Activated CD8-positive, alpha-beta T cell treated with anti-CD3 and anti-CD28 coated beads for 36 hours (primary cell): ENCODE results near the gene SGSH. TPM values are rescaled to one million over a fixed set of nuclear protein-coding genes. Genes with fewer than 3 reads are reported as not detected.

Experiments
- ATAC-seq: fragments of 200-7000 bp; cut with Tn5 transposase; one replicate; pipeline ENCODE4 v1.10.0; 2021; ENCODE audit warnings: mild to moderate bottlenecking, moderate library complexity
- CTCF ChIA-PET: fragments of 350-600 bp; sonication (Branson Sonifier 250); formaldehyde crosslinking; loops from one replicate; lab custom pipeline; 2021; ENCODE audit warnings: antibody characterized with exemption; lab: Charles Lee
- POLR2A ChIA-PET: fragments of 350-600 bp; sonication (Branson Sonifier 250); formaldehyde crosslinking; loops from one replicate; lab custom pipeline; 2021; ENCODE audit warnings: antibody characterized with exemption; lab: Charles Lee
- DNase-seq: peaks from one replicate; pipeline ENCODE4 v3.0.0-alpha.2; 2020
- H3K27ac Mint-ChIP-seq: one replicate; pipeline ENCODE4 v1.8.0; 2021; ENCODE audit warnings: mild to moderate bottlenecking, mixed read lengths
- H3K27me3 Mint-ChIP-seq: one replicate; pipeline ENCODE4 v1.8.0; 2021; ENCODE audit warnings: mixed read lengths
- H3K36me3 Mint-ChIP-seq: one replicate; pipeline ENCODE4 v1.8.0; 2021; ENCODE audit warnings: low read depth, mixed read lengths
- H3K4me1 Mint-ChIP-seq: one replicate; pipeline ENCODE4 v1.8.0; 2021; ENCODE audit warnings: low read depth, mixed read lengths
- H3K4me3 Mint-ChIP-seq: one replicate; pipeline ENCODE4 v1.8.0; 2021; ENCODE audit warnings: mild to moderate bottlenecking, moderate library complexity, mixed read lengths
- H3K9me3 Mint-ChIP-seq: one replicate; pipeline ENCODE4 v1.8.0; 2021; ENCODE audit warnings: mixed read lengths
- intact Hi-C: fragments of 100-400 bp; cut with micrococcal nuclease; formaldehyde crosslinking; loops from one replicate; pipeline ENCODE4 v1.10.0; 2022
- total RNA-seq, 2 experiments: library from RNA; stranded (reverse); gene quantifications; one replicate each; pipeline ENCODE4 v1.2.3, GENCODE V29; 2021
- TF ChIP-seq, protein P1 (sequence below): fragments of 200-600 bp; IDR thresholded peaks from one replicate; pipeline ENCODE4 v1.8.0; 2022; ENCODE audit warnings: antibody characterized with exemption, mild to moderate bottlenecking

Gene SGSH
- total RNA-seq, 2 experiments from 2014 or later: 7.8 to 8.3 TPM

DNA sequence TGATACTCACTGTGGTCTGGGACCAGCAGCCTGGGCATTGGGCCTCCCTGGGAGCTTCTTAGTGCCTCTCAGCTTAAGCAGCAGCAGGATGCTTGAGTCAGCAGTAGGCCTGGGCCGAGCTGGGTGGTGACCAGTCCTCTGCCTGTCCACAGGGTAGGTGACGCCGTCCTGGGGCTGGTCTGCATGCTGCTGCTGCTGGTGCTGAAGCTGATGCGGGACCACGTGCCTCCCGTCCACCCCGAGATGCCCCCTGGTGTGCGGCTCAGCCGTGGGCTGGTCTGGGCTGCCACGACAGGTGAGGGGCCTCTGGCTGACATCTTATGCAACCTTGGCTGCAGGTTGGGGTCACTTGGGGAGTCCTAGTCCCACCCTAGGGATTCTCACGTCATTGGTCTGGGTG, 7.5 kb upstream of the SGSH start:
- H3K27ac Mint-ChIP-seq: no peak overlapping the region
- ATAC-seq (no peak), DNase-seq (no peak)
- peaks cover 8% of the 10 kb centered on the region for H3K9me3 Mint-ChIP-seq
- H3K36me3 Mint-ChIP-seq: peaks cover 12% of the 10 kb centered on the region
- ChIA-PET CTCF (no interaction called here), POLR2A (interaction anchor here (1.2 kb wide), 1 partner anchor 9 kb away, joined by 3 read pairs; no protein-coding TSS in a partner anchor)
- intact Hi-C loops: no loop called here
- TF ChIP-seq, protein P1, sequence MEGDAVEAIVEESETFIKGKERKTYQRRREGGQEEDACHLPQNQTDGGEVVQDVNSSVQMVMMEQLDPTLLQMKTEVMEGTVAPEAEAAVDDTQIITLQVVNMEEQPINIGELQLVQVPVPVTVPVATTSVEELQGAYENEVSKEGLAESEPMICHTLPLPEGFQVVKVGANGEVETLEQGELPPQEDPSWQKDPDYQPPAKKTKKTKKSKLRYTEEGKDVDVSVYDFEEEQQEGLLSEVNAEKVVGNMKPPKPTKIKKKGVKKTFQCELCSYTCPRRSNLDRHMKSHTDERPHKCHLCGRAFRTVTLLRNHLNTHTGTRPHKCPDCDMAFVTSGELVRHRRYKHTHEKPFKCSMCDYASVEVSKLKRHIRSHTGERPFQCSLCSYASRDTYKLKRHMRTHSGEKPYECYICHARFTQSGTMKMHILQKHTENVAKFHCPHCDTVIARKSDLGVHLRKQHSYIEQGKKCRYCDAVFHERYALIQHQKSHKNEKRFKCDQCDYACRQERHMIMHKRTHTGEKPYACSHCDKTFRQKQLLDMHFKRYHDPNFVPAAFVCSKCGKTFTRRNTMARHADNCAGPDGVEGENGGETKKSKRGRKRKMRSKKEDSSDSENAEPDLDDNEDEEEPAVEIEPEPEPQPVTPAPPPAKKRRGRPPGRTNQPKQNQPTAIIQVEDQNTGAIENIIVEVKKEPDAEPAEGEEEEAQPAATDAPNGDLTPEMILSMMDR: no peak
- peaks cover 6% of the 10 kb centered on the region for H3K4me1 Mint-ChIP-seq
- H3K27me3 Mint-ChIP-seq: no peaks in the 10 kb centered on the region
- no peak overlapping the region for H3K4me3 Mint-ChIP-seq

DNA sequence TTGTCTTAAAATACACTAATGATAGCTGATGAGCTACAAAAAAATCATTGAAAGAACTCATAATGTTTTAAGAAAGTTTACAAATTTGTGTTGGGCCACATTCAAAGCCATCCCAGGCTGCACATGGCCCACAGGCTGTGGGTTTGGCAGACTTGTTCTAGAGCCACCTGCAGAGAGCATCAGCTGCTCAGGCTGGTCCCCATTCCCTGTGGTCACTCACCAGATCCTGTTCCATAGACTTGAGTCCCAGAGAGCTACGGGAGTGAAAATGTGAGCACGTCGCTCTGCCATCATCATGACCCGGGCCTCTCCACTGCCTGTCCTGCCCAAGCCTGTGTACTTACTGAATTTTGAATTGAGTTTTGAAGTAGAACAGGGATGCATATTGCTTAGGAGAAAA, 7.0 kb upstream of the SGSH start:
- ChIA-PET CTCF (interaction anchor here (1.9 kb wide), 1 partner anchor 31 kb away, joined by 9 read pairs; no protein-coding TSS in a partner anchor), POLR2A (interaction anchor here (0.6 to 1.2 kb wide), 2 partner anchors 8 to 15 kb away, joined by 3 read pairs; no protein-coding TSS in a partner anchor)
- H3K27me3 Mint-ChIP-seq: no peaks in the 10 kb centered on the region
- H3K27ac Mint-ChIP-seq: no peak overlapping the region
- peaks cover 7% of the 10 kb centered on the region for H3K36me3 Mint-ChIP-seq
- H3K9me3 Mint-ChIP-seq: peaks cover 4% of the 10 kb centered on the region
- DNase-seq (no peak), ATAC-seq (no peak)
- H3K4me1 Mint-ChIP-seq: peaks cover 6% of the 10 kb centered on the region
- H3K4me3 Mint-ChIP-seq: no peak overlapping the region
- intact Hi-C loops: no loop called here
- TF ChIP-seq, protein P1: no peak

DNA sequence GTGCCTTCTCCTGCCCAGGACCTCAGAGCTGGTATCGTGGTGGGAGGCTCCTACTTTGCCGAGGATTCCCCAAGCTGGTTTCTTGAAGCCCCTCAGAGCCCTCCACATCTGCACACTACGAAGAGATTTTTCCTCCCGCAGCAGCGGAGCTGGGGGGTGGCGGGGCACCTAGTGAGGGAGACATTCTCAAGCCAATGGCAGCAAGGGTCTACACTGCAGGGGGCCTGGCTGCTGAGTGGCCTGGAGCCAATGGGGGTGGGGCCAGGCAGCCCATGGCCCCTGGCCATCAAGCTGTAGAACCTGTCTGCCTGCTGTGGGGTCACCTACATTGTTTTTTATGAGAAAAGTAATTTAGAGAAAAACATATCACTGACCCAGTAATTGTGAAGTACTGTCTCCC, 5.1 kb upstream of the SGSH start:
- CTCF ChIA-PET: interaction anchor here (1.9 kb wide), 1 partner anchor 29 kb away, joined by 9 read pairs; no protein-coding TSS in a partner anchor
- no peaks in the 10 kb centered on the region for H3K9me3 Mint-ChIP-seq
- intact Hi-C loops: no loop called here

GRCh38 chr17:80224683-80225082, 4.5 kb upstream of the SGSH start:
- Mint-ChIP-seq H3K4me3 (no peak overlapping the region), H3K9me3 (no peaks in the 10 kb centered on the region), H3K36me3 (no peaks in the 10 kb centered on the region), H3K27me3 (no peaks in the 10 kb centered on the region), H3K27ac (no peak overlapping the region), H3K4me1 (peaks cover 9% of the 10 kb centered on the region)
- DNase-seq (no peak), ATAC-seq (no peak)
- intact Hi-C loops: no loop called here
- TF ChIP-seq, protein P1: no peak
- POLR2A ChIA-PET: no interaction called here
- CTCF ChIA-PET: no interaction called here

More for the DNA sequence above, 5.1 kb upstream of the SGSH start:
- POLR2A ChIA-PET: interaction anchor here (0.9 kb wide), 1 partner anchor 38 kb away, joined by 3 read pairs; no protein-coding TSS in a partner anchor
- DNase-seq (no peak), ATAC-seq (no peak)
- Mint-ChIP-seq H3K4me1 (peaks cover 9% of the 10 kb centered on the region), H3K27ac (no peak overlapping the region), H3K27me3 (no peaks in the 10 kb centered on the region), H3K36me3 (no peaks in the 10 kb centered on the region), H3K4me3 (no peak overlapping the region)
- TF ChIP-seq, protein P1: no peak

DNA sequence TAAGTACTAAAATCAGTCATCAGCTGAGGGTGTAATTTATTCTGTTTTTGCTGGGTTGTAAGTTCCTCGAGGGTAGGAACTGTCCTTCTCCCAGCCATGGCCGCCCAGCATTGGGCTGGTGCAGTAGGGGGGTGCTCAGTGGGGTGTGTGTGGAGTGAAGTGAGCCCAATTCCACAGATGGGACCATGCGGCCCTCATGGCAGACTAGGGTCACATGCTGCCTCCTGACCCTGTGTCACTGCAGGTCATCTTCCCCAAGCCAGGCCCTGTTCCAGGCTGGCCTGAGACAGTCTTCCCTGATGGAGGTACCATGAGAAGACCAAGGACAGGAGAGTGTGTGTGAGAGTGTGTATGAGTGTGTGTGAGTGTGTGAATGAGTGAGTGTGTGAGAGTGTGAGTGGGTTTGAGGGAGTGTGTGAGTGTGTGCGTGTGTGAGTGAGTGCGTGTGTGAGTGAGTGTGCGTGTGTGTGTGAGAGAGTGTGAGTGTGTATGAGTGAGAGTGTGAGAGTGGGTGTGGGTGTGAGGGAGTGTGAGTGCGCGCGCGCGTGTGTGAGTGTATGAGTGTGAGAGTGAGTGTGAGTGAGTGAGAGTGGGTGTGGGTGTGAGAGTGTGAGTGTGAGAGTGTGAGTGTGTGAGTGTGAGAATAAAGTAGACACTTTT, 3.8 kb upstream of the SGSH start:
- Mint-ChIP-seq H3K9me3 (no peaks in the 10 kb centered on the region), H3K27ac (no peak overlapping the region), H3K4me1 (peaks cover 14% of the 10 kb centered on the region), H3K27me3 (no peaks in the 10 kb centered on the region), H3K4me3 (no peak overlapping the region), H3K36me3 (no peaks in the 10 kb centered on the region)
- ATAC-seq: no peak
- DNase-seq: no peak
- intact Hi-C loops: no loop called here
- TF ChIP-seq, protein P1: no peak
- ChIA-PET CTCF (no interaction called here), POLR2A (no interaction called here)
